Spleen (tissue), 7 donors: Measurements from ENCODE around the gene CASP8AP2.

Experiments used
- CTCF ChIP-seq, 11 experiments: fragments of 200-600 bp in 7 of 11; fragments of 450-650 bp in 4 of 11; sonication (generic) in 4 of 11; IDR thresholded peaks in 8 of 11; conservative IDR thresholded peaks in 3 of 11; 1 replicate in 7 of 11; 2 replicates in 4 of 11; pipeline versions ENCODE4 v1.4.0 to v1.8.0; 2016 to 2021; ENCODE audit warnings: antibody characterized with exemption in 11 of 11, inconsistent platforms in 4 of 11, mild to moderate bottlenecking in 1 of 11
- POLR2A ChIP-seq, 3 donors: fragments of 450-650 bp; IDR thresholded peaks; one replicate each; pipeline ENCODE4 v1.5.1; 2017; ENCODE audit warnings: antibody characterized with exemption in 3 of 3, mild to moderate bottlenecking in 1 of 3
- donor health status: DM: no; HTN: no; CAD: no; lungs with moderate emphysema.
- donor health status: DM: no; HTN: no; CAD: no.
- donor health status: DM: no; HTN: no; CAD: no.

- TF ChIP-seq CTCF (IDR thresholded peaks at IDR 0.05 in 8 of 11, conservative IDR thresholded peaks at IDR 0.05 in 3 of 11) (no peak), POLR2A (IDR thresholded peaks at IDR 0.05) (no peak)
These were observed 10.9 kb downstream of the CASP8AP2 start for GRCh38 chr6:89840538-89840937.
